AG10803 (cell line): ENCODE measurements around the gene MAPK4.

Experiments
- DNase-seq: peaks from one replicate; pipeline ENCODE4 v3.0.0; 2010; ENCODE audit warnings: low read depth
- H3K4me3 ChIP-seq: 2 replicates; pipeline ENCODE4 v1.5.1; 2011; ENCODE audit warnings: mild to moderate bottlenecking, low read length, control low read depth
- CTCF ChIP-seq: conservative IDR thresholded peaks from 2 replicates; pipeline ENCODE4 v1.5.1; 2011; ENCODE audit warnings: mild to moderate bottlenecking, low read length, control low read depth, inconsistent platforms

Gene MAPK4

DNA sequence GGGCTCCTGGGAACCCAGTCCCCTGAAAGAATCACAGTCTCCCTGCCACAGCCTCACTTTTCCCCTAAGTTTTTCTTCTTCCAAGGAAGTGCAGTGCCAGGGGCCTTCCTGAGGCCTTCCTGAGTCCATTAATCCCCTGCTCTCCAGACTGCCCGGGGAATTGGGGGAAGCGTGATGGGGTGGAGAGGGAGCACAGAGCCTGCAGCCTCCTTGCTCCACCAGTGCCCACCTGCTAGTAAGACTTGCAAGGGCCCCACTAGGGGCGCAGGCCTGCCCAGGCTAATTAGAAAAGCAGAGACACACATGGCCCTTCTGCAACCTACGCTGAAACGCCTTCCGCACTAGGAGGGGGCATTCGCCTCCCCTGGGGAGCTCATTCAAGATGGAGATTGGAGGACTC lies 149.3 kb downstream of the MAPK4 start:
- no peak for DNase-seq
- no peak for TF ChIP-seq CTCF
- no peak overlapping the region for H3K4me3 ChIP-seq

DNA sequence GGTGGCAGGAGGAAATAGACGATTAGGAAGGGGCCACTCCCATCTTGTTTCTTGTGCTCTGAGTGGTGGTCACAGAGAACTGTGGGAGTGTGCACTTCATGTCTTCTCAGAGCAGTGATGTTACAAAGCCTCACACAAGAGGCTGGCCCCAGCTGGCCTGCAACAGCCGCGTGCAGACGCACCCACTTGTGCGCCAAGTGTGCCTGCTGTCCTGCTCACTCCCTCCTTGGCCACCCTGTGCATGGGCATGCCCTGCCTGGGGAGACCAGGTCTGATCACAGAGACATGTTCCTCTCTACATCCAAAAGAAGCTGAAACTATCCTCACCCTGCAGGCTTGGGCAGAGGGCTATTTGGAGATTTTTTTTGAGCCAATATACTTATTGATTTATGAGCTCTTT lies 151.5 kb downstream of the MAPK4 start:
- DNase-seq, result no peak
- no peak overlapping the region for H3K4me3 ChIP-seq
- TF ChIP-seq CTCF, result no peak

DNA sequence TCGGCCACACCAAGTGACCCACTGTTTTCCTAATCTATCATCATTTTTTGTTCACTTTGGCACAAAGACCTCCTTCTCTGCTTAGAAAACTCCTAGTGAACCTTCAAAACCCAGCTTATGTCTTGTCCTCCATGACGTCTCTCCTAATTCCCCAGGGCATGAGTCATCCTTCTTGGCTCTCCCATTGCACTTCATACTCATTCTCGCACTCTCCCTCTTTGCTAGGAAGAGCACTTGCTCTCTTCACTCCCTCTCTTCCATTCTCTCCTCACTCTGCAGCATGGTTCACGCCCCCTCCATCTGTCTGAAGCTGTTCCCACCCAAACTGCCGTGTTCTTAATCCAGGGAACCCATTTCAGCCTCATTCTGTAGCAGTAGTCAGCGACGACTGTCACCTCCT lies 156.0 kb downstream of the MAPK4 start:
- no peak for TF ChIP-seq CTCF
- no peak for DNase-seq
- H3K4me3 ChIP-seq, result no peak overlapping the region

GRCh38 chr18:50716902-50717301 lies 157.0 kb downstream of the MAPK4 start:
- TF ChIP-seq CTCF, result no peak
- no peak overlapping the region for H3K4me3 ChIP-seq
- DNase-seq, result no peak

- no peak for DNase-seq
- TF ChIP-seq CTCF, result no peak
- H3K4me3 ChIP-seq, result no peak overlapping the region
Observed at GRCh38 chr18:50717563-50717962, 157.7 kb downstream of the MAPK4 start.

- DNase-seq, result no peak
- TF ChIP-seq CTCF, result no peak
- no peak overlapping the region for H3K4me3 ChIP-seq
Observed at GRCh38 chr18:50719471-50720324, 159.8 kb downstream of the MAPK4 start.

DNA sequence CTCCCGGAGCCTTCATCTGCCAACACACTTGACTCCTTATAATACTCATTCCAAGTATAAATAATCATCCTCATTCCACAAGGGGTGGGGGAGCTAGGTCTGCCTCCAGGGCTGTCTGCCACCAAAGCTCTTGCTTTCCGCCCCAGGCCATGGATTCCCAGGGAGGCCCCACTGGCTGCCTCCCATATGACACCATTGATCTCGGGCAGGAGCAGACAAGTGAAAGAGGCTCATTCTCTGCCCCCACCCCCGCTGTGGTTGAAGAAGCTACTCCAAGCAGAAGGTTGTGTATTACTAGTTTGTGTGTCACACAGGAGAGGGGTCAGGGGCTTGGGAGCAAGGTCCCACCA lies 160.4 kb downstream of the MAPK4 start:
- no peak for TF ChIP-seq CTCF
- DNase-seq, result no peak
- H3K4me3 ChIP-seq, result no peak overlapping the region
